Measurements from ENCODE around the gene PRDX4. TPM values are rescaled to one million over a fixed set of nuclear protein-coding genes. Genes with fewer than 3 reads are reported as not detected.

PRDX4 gene
- total RNA-seq, 1 experiment from 2014 or later, result 142 TPM

- DNase-seq (ENCODE audit: low spot score) (no peak), ATAC-seq (no peak)
- H3K4me1 Mint-ChIP-seq, result no peaks in the 10 kb centered on the region
- peaks cover 23% of the 10 kb centered on the region for H3K9me3 Mint-ChIP-seq
- ChIA-PET CTCF (no interaction called here), POLR2A (no interaction called here)
- H3K27me3 Mint-ChIP-seq (ENCODE audit: low read depth), result no peaks in the 10 kb centered on the region; the same call in 1 of the 2 replicates
- H3K36me3 Mint-ChIP-seq, result peaks cover 21% of the 10 kb centered on the region
- no peak overlapping the region for H3K27ac Mint-ChIP-seq
- H3K4me3 Mint-ChIP-seq, result no peak overlapping the region
- TF ChIP-seq TP53 (CRISPR knock-in tag; IDR thresholded peaks at IDR 0.05) (no peak), ZNF263 (CRISPR knock-in tag; IDR thresholded peaks at IDR 0.05; ENCODE audit: low read depth) (no peak), NR1H2 (CRISPR knock-in tag; IDR thresholded peaks at IDR 0.05) (no peak), SOX15 (CRISPR knock-in tag; IDR thresholded peaks at IDR 0.05) (no peak)
These were observed 24.3 kb upstream of the PRDX4 start for GRCh38 chrX:23643020-23643419.

- H3K27me3 Mint-ChIP-seq (ENCODE audit: low read depth), result no peaks in the 10 kb centered on the region; the same call in none of the 2 replicates
- CTCF ChIA-PET, result interaction anchor here (0.6 kb wide), 1 partner anchor 21 kb away, joined by 4 read pairs; no protein-coding TSS in a partner anchor
- no peak for TF ChIP-seq KAT7 (CRISPR knock-in tag; IDR thresholded peaks at IDR 0.05; ENCODE audit: borderline replicate concordance)
- TF ChIP-seq ZNF138 (CRISPR knock-in tag; conservative IDR thresholded peaks at IDR 0.05), result no peak
- no peak for TF ChIP-seq FOXP4 (CRISPR knock-in tag; IDR thresholded peaks at IDR 0.05)
- no peak for TF ChIP-seq ZNF423 (CRISPR knock-in tag; IDR thresholded peaks at IDR 0.05)
- TF ChIP-seq CDX4 (CRISPR knock-in tag; IDR thresholded peaks at IDR 0.05; ENCODE audit: borderline replicate concordance), result no peak
- no peak for TF ChIP-seq NR1H2 (CRISPR knock-in tag; IDR thresholded peaks at IDR 0.05)
- no peak for TF ChIP-seq ETV6 (CRISPR knock-in tag; IDR thresholded peaks at IDR 0.05)
- TF ChIP-seq OVOL2 (CRISPR knock-in tag; IDR thresholded peaks at IDR 0.05; ENCODE audit: borderline replicate concordance), result no peak
- no peak for TF ChIP-seq NFATC4 (CRISPR knock-in tag; IDR thresholded peaks at IDR 0.05)
- TF ChIP-seq SOX15 (CRISPR knock-in tag; IDR thresholded peaks at IDR 0.05), result no peak
- TF ChIP-seq ATF2 (CRISPR knock-in tag; IDR thresholded peaks at IDR 0.05; ENCODE audit: borderline replicate concordance, low read depth), result no peak
- peaks cover 20% of the 10 kb centered on the region for H3K36me3 Mint-ChIP-seq
- no peak overlapping the region for H3K4me3 Mint-ChIP-seq
- POLR2A ChIA-PET, result no interaction called here
- no peaks in the 10 kb centered on the region for H3K4me1 Mint-ChIP-seq
- no peak overlapping the region for H3K27ac Mint-ChIP-seq
- ATAC-seq (no peak), DNase-seq (ENCODE audit: low spot score) (no peak)
- H3K9me3 Mint-ChIP-seq, result peaks cover 18% of the 10 kb centered on the region
These were observed 22.5 kb upstream of the PRDX4 start for GRCh38 chrX:23644744-23645143.

- no peak for DNase-seq (ENCODE audit: low spot score)
- Mint-ChIP-seq H3K27ac (no peak overlapping the region), H3K36me3 (peaks cover 22% of the 10 kb centered on the region), H3K4me3 (no peak overlapping the region), H3K4me1 (peaks cover 28% of the 10 kb centered on the region), H3K9me3 (no peaks in the 10 kb centered on the region), H3K27me3 (ENCODE audit: low read depth) (no peaks in the 10 kb centered on the region)
- no peak for ATAC-seq
- ChIA-PET POLR2A (no interaction called here), CTCF (no interaction called here)
- TF ChIP-seq PREB (CRISPR knock-in tag; IDR thresholded peaks at IDR 0.05; ENCODE audit: borderline replicate concordance) (no peak), SMAD3 (CRISPR knock-in tag; IDR thresholded peaks at IDR 0.05; ENCODE audit: borderline replicate concordance) (no peak), ZNF263 (CRISPR knock-in tag; IDR thresholded peaks at IDR 0.05; ENCODE audit: low read depth) (no peak), ELF4 (CRISPR knock-in tag; IDR thresholded peaks at IDR 0.05; ENCODE audit: low read depth) (no peak), ZNF396 (CRISPR knock-in tag; IDR thresholded peaks at IDR 0.05; ENCODE audit: borderline replicate concordance) (no peak), ZMAT4 (CRISPR knock-in tag; IDR thresholded peaks at IDR 0.05) (no peak), ATF2 (CRISPR knock-in tag; IDR thresholded peaks at IDR 0.05; ENCODE audit: borderline replicate concordance, low read depth) (no peak), ZNF671 (CRISPR knock-in tag; IDR thresholded peaks at IDR 0.05) (no peak), ARID4B (CRISPR knock-in tag; IDR thresholded peaks at IDR 0.05; ENCODE audit: borderline replicate concordance) (no peak), TEAD4 (CRISPR knock-in tag; IDR thresholded peaks at IDR 0.05) (no peak)
These were observed 11.2 kb upstream of the PRDX4 start for GRCh38 chrX:23656091-23656490.

Data from WTC11 (cell line).